ENCODE results near the gene PTCD1.
"Not testable (repeated sequence)": the region's sequence is repeated elsewhere in the genome, so short reads cannot be mapped to it uniquely, and the experiment has no call there.

The PTCD1 gene

GRCh38 chr7:99381664-99382075, 56.9 kb downstream of the PTCD1 start:
- no peak for DNase-seq (ENCODE audit: low read depth)
- no peak overlapping the region for H3K4me3 ChIP-seq (ENCODE audit: low read length)
- TF ChIP-seq CTCF (conservative IDR thresholded peaks at IDR 0.05; ENCODE audit: low read depth, low read length): no peak

GRCh38 chr7:99380823-99381663, 57.6 kb downstream of the PTCD1 start:
- no peak for DNase-seq (ENCODE audit: low read depth)
- no peak for TF ChIP-seq CTCF (conservative IDR thresholded peaks at IDR 0.05; ENCODE audit: low read depth, low read length)
- H3K4me3 ChIP-seq (ENCODE audit: low read length): no peak overlapping the region

- TF ChIP-seq CTCF (conservative IDR thresholded peaks at IDR 0.05; ENCODE audit: low read depth, low read length): no peak
- no peak overlapping the region for H3K4me3 ChIP-seq (ENCODE audit: low read length)
- DNase-seq (ENCODE audit: low read depth): no peak
Observed at GRCh38 chr7:99380032-99380822, 58.4 kb downstream of the PTCD1 start.

GRCh38 chr7:99379693-99380031, 58.9 kb downstream of the PTCD1 start:
- DNase-seq (ENCODE audit: low read depth); H3K4me3 ChIP-seq (ENCODE audit: low read length): not testable (repeated sequence)

GRCh38 chr7:99379043-99379577, 59.5 kb downstream of the PTCD1 start:
- TF ChIP-seq CTCF (conservative IDR thresholded peaks at IDR 0.05; ENCODE audit: low read depth, low read length): no peak
- no peak overlapping the region for H3K4me3 ChIP-seq (ENCODE audit: low read length)
- DNase-seq (ENCODE audit: low read depth): peak; percentile 49

- DNase-seq (ENCODE audit: low read depth): peak; percentile 39
- peak overlapping the region; percentile 62 for H3K4me3 ChIP-seq (ENCODE audit: low read length)
- TF ChIP-seq CTCF (conservative IDR thresholded peaks at IDR 0.05; ENCODE audit: low read depth, low read length): no peak
Observed at GRCh38 chr7:99375070-99375807, 63.4 kb downstream of the PTCD1 start.
